ENCODE results near the gene MACROD2.

MACROD2 gene

DNA sequence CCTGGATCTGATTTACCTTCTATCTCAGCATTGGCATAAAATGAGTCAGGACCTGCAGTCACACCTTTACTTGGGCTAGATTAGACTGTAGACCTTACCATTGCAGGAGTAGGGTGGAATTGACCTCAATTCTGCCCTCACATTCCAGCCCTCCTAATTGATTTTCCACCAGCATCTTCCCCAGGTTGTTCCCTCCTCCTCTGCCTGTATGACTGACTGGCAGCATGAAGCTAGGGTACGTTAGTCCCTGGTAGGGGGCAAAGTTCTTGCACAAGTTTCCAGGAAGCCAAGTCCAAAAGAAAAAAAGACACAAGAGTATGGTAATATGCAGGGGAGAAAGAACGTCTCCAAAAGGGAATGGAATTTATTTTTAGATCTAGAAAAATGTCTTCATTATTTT is 567.7 kb downstream of the MACROD2 start:
- no peak overlapping the region for H3K27ac ChIP-seq (ENCODE audit: low read depth, low read length)
- no peaks in the 10 kb centered on the region for H3K9me3 ChIP-seq (ENCODE audit: insufficient read depth, low read length)
- H3K27me3 ChIP-seq (ENCODE audit: low read length) = no peaks in the 10 kb centered on the region
- no peak overlapping the region for H3K4me3 ChIP-seq (ENCODE audit: insufficient read depth, low read length, poor library complexity, severe bottlenecking)
- no peak for TF ChIP-seq EZH2phosphoT487 (conservative IDR thresholded peaks at IDR 0.05; ENCODE audit: low read length)
- H3K9ac ChIP-seq (ENCODE audit: low read length) = no peak overlapping the region
- no peaks in the 10 kb centered on the region for H4K20me1 ChIP-seq (ENCODE audit: low read depth, low read length)
- H2AFZ ChIP-seq (ENCODE audit: low read depth, low read length, severe bottlenecking) = no peak overlapping the region
- H3F3A ChIP-seq (ENCODE audit: insufficient read depth) = no peaks in the 10 kb centered on the region
- no peaks in the 10 kb centered on the region for H3K79me2 ChIP-seq (ENCODE audit: insufficient read depth, low read length)
- H3K4me2 ChIP-seq (ENCODE audit: low read depth, low read length, poor library complexity, severe bottlenecking) = no peak overlapping the region
- H3K9me2 ChIP-seq (replicated peaks; ENCODE audit: insufficient read depth, low read length) = no peaks in the 10 kb centered on the region
- no peaks in the 10 kb centered on the region for H3K36me3 ChIP-seq (ENCODE audit: low read length)

DNA sequence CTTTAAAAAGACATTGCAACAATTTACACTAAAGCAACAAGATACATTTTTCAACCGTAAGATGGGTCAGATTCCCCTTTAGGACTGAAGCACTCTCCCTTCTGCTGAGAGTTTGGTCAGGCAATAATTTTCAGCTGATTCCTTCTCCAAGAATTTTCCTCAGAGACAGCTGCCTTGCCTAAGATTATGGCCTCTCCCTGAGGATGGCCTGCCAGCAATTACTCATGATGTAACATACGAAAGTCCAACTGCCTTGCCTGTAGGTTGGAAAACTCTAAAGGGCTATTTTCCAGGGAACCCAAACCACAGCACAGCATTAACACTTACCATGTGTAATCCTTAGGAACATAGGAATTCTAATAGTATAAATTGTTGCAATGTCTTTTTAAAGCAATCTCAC is 571.2 kb downstream of the MACROD2 start:
- TF ChIP-seq, protein P1, sequence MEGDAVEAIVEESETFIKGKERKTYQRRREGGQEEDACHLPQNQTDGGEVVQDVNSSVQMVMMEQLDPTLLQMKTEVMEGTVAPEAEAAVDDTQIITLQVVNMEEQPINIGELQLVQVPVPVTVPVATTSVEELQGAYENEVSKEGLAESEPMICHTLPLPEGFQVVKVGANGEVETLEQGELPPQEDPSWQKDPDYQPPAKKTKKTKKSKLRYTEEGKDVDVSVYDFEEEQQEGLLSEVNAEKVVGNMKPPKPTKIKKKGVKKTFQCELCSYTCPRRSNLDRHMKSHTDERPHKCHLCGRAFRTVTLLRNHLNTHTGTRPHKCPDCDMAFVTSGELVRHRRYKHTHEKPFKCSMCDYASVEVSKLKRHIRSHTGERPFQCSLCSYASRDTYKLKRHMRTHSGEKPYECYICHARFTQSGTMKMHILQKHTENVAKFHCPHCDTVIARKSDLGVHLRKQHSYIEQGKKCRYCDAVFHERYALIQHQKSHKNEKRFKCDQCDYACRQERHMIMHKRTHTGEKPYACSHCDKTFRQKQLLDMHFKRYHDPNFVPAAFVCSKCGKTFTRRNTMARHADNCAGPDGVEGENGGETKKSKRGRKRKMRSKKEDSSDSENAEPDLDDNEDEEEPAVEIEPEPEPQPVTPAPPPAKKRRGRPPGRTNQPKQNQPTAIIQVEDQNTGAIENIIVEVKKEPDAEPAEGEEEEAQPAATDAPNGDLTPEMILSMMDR (IDR thresholded peaks at IDR 0.05; ENCODE audit: insufficient read depth, low read length, poor library complexity, severe bottlenecking) = no peak
- no peak for TF ChIP-seq EZH2phosphoT487 (conservative IDR thresholded peaks at IDR 0.05; ENCODE audit: low read length)
- H3K36me3 ChIP-seq (ENCODE audit: low read length) = no peaks in the 10 kb centered on the region
- no peaks in the 10 kb centered on the region for H3K27me3 ChIP-seq (ENCODE audit: low read length)
- H3K27ac ChIP-seq (ENCODE audit: low read depth, low read length) = no peak overlapping the region
- H3K9me3 ChIP-seq (ENCODE audit: insufficient read depth, low read length) = no peaks in the 10 kb centered on the region
- H3K9me2 ChIP-seq (replicated peaks; ENCODE audit: insufficient read depth, low read length) = no peaks in the 10 kb centered on the region
- no peaks in the 10 kb centered on the region for H4K20me1 ChIP-seq (ENCODE audit: low read depth, low read length)
- H3K4me3 ChIP-seq (ENCODE audit: insufficient read depth, low read length, poor library complexity, severe bottlenecking) = no peak overlapping the region
- no peak overlapping the region for H3K9ac ChIP-seq (ENCODE audit: low read length)
- no peak overlapping the region for H2AFZ ChIP-seq (ENCODE audit: low read depth, low read length, severe bottlenecking)
- H3F3A ChIP-seq (ENCODE audit: insufficient read depth) = no peaks in the 10 kb centered on the region
- H3K4me2 ChIP-seq (ENCODE audit: low read depth, low read length, poor library complexity, severe bottlenecking) = no peak overlapping the region
- H3K79me2 ChIP-seq (ENCODE audit: insufficient read depth, low read length) = no peaks in the 10 kb centered on the region

DNA sequence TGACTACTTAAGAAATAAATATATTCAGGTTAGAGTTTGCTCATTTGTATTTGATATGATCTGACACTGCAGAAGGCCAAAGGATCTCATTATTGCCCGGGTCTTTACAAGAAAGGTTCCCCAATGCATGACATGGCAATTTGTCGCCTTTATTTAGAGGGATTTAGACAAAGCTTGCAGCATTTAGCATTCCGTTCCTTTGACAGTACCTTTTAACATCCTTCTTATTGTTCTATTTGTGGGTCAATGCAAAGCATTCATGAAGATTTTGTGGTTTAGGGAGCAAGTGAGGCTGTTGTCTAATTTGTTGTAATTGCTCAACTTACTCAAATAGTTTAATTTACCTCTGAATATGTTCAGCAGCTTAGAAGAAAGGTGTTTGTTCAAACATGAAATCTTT is 572.9 kb downstream of the MACROD2 start:
- H3K4me2 ChIP-seq (ENCODE audit: low read depth, low read length, poor library complexity, severe bottlenecking) = no peak overlapping the region
- H3K9me3 ChIP-seq (ENCODE audit: insufficient read depth, low read length) = no peaks in the 10 kb centered on the region
- no peaks in the 10 kb centered on the region for H3K36me3 ChIP-seq (ENCODE audit: low read length)
- TF ChIP-seq EZH2phosphoT487 (conservative IDR thresholded peaks at IDR 0.05; ENCODE audit: low read length) = no peak
- TF ChIP-seq, protein P1 (IDR thresholded peaks at IDR 0.05; ENCODE audit: insufficient read depth, low read length, poor library complexity, severe bottlenecking) = no peak
- H3K27me3 ChIP-seq (ENCODE audit: low read length) = no peaks in the 10 kb centered on the region
- no peaks in the 10 kb centered on the region for H3K79me2 ChIP-seq (ENCODE audit: insufficient read depth, low read length)
- no peak overlapping the region for H2AFZ ChIP-seq (ENCODE audit: low read depth, low read length, severe bottlenecking)
- H3K4me3 ChIP-seq (ENCODE audit: insufficient read depth, low read length, poor library complexity, severe bottlenecking) = no peak overlapping the region
- H3K9me2 ChIP-seq (replicated peaks; ENCODE audit: insufficient read depth, low read length) = no peaks in the 10 kb centered on the region
- no peaks in the 10 kb centered on the region for H3F3A ChIP-seq (ENCODE audit: insufficient read depth)
- H4K20me1 ChIP-seq (ENCODE audit: low read depth, low read length) = no peaks in the 10 kb centered on the region
- H3K27ac ChIP-seq (ENCODE audit: low read depth, low read length) = no peak overlapping the region
- H3K9ac ChIP-seq (ENCODE audit: low read length) = no peak overlapping the region

DNA sequence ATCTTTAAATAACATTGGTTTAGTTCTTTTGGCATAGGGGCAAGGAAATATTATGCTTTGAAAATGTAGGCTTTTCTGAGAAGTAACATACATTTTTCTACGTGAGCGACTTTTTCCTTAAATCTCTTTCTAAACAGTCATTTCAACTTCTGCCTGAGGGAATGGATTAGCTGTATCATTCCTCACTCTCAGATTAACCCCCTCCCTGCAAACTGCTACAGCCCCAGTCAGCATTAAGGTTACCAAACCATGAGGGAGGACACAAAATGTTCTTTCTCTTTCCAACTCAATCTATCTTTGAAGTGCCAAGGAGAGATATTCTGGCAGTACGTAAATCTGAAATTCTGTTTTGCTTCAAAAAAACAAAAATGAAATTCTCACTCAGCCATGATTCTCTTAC is 573.4 kb downstream of the MACROD2 start:
- Histone ChIP-seq H3K79me2 (ENCODE audit: insufficient read depth, low read length) (no peaks in the 10 kb centered on the region), H3K4me2 (ENCODE audit: low read depth, low read length, poor library complexity, severe bottlenecking) (no peak overlapping the region), H3K9ac (ENCODE audit: low read length) (no peak overlapping the region), H3K27ac (ENCODE audit: low read depth, low read length) (no peak overlapping the region), H3K27me3 (ENCODE audit: low read length) (no peaks in the 10 kb centered on the region), H3K9me3 (ENCODE audit: insufficient read depth, low read length) (no peaks in the 10 kb centered on the region), H3K36me3 (ENCODE audit: low read length) (no peaks in the 10 kb centered on the region), H3K9me2 (replicated peaks; ENCODE audit: insufficient read depth, low read length) (no peaks in the 10 kb centered on the region), H2AFZ (ENCODE audit: low read depth, low read length, severe bottlenecking) (no peak overlapping the region), H3F3A (ENCODE audit: insufficient read depth) (no peaks in the 10 kb centered on the region), H4K20me1 (ENCODE audit: low read depth, low read length) (no peaks in the 10 kb centered on the region), H3K4me3 (ENCODE audit: insufficient read depth, low read length, poor library complexity, severe bottlenecking) (no peak overlapping the region)
- TF ChIP-seq EZH2phosphoT487 (conservative IDR thresholded peaks at IDR 0.05; ENCODE audit: low read length) = no peak
- TF ChIP-seq, protein P1 (IDR thresholded peaks at IDR 0.05; ENCODE audit: insufficient read depth, low read length, poor library complexity, severe bottlenecking) = no peak
